Mesenchymal stem cell (in vitro differentiated cells and primary cell): ENCODE data around the gene SUGCT.

Experiments
- DNase-seq: peaks from one replicate; pipeline ENCODE4 v3.0.0-alpha.2; 2013
- H2AFZ ChIP-seq: one replicate; pipeline ENCODE4 v1.6.1; 2013; ENCODE audit warnings: low read depth, mild to moderate bottlenecking, control low read depth, inconsistent platforms, low read length, moderate library complexity
- H2AK5ac ChIP-seq: 2 replicates; pipeline ENCODE4 v1.6.1; 2013; ENCODE audit warnings: low read length, moderate library complexity, mild to moderate bottlenecking, inconsistent platforms; ENCODE audit not compliant: severe bottlenecking
- H2BK120ac ChIP-seq: one replicate; pipeline ENCODE4 v1.6.1; 2013; ENCODE audit warnings: low read depth, mild to moderate bottlenecking, inconsistent platforms, low read length, moderate library complexity
- H2BK12ac ChIP-seq, 2 experiments: one replicate each; pipeline ENCODE4 v1.6.1; 2013; ENCODE audit warnings: inconsistent platforms in 2 of 2, low read length in 2 of 2, mild to moderate bottlenecking in 2 of 2, moderate library complexity in 2 of 2, control low read depth in 1 of 2
- H2BK15ac ChIP-seq: one replicate; pipeline ENCODE4 v1.6.1; 2013; ENCODE audit warnings: mild to moderate bottlenecking, low read depth, inconsistent platforms; ENCODE audit not compliant: poor library complexity, severe bottlenecking
- H2BK5ac ChIP-seq: 2 replicates; pipeline ENCODE4 v1.6.1; 2013; ENCODE audit warnings: low read depth, mild to moderate bottlenecking, low read length, control low read depth, inconsistent platforms; ENCODE audit not compliant: poor library complexity, severe bottlenecking
- H3K14ac ChIP-seq, 2 experiments: one replicate each; pipeline ENCODE4 v1.6.1; 2013; ENCODE audit warnings: inconsistent platforms in 2 of 2, low read length in 2 of 2, control low read depth in 1 of 2, mild to moderate bottlenecking in 1 of 2, moderate library complexity in 1 of 2
- H3K18ac ChIP-seq, 2 experiments: one replicate each; pipeline ENCODE4 v1.6.1; 2013; ENCODE audit warnings: inconsistent platforms in 2 of 2, low read length in 2 of 2, control low read depth in 1 of 2, low read depth in 1 of 2, mild to moderate bottlenecking in 1 of 2
- H3K23ac ChIP-seq, 2 experiments: one replicate each; pipeline ENCODE4 v1.6.1; 2013; ENCODE audit warnings: inconsistent platforms in 2 of 2, low read length in 2 of 2, mild to moderate bottlenecking in 2 of 2, moderate library complexity in 2 of 2, control low read depth in 1 of 2
- H3K27ac ChIP-seq: 2 replicates; pipeline ENCODE4 v1.5.1; 2013; ENCODE audit warnings: mild to moderate bottlenecking, moderate library complexity, low read length, control low read depth, inconsistent platforms; ENCODE audit not compliant: poor library complexity, severe bottlenecking
- H3K27me3 ChIP-seq, 2 experiments: 2 replicates each; pipeline versions ENCODE4 v1.6.1 to v1.7.0; 2013; ENCODE audit warnings: low read length in 2 of 2, mild to moderate bottlenecking in 2 of 2, moderate library complexity in 2 of 2, control low read depth in 1 of 2, inconsistent platforms in 1 of 2; ENCODE audit not compliant: control insufficient read depth in 1 of 2, insufficient read depth in 1 of 2
- H3K36me3 ChIP-seq, 2 experiments: 2 replicates each; pipeline versions ENCODE4 v1.6.1 to v1.7.0; 2013; ENCODE audit warnings: low read length in 2 of 2, control low read depth in 1 of 2, inconsistent platforms in 1 of 2, low read depth in 1 of 2, mild to moderate bottlenecking in 1 of 2; ENCODE audit not compliant: insufficient read depth in 2 of 2, control insufficient read depth in 1 of 2
- H3K4ac ChIP-seq, 2 experiments: one replicate each; pipeline ENCODE4 v1.6.1; 2013; ENCODE audit warnings: inconsistent platforms in 2 of 2, low read length in 2 of 2, mild to moderate bottlenecking in 2 of 2, moderate library complexity in 2 of 2, control low read depth in 1 of 2, low read depth in 1 of 2
- H3K4me1 ChIP-seq: 2 replicates; pipeline ENCODE4 v1.6.1; 2013; ENCODE audit warnings: low read depth, low read length, control low read depth; ENCODE audit not compliant: control insufficient read depth, insufficient read depth
- H3K4me2 ChIP-seq: 2 replicates; pipeline ENCODE4 v1.6.1; 2013; ENCODE audit warnings: low read length, mild to moderate bottlenecking, inconsistent platforms; ENCODE audit not compliant: poor library complexity, severe bottlenecking
- H3K4me3 ChIP-seq, 2 experiments: 2 replicates each; pipeline versions ENCODE4 v1.5.1 to v1.7.0; 2013; ENCODE audit warnings: low read length in 2 of 2, mild to moderate bottlenecking in 2 of 2, control low read depth in 1 of 2, low read depth in 1 of 2; ENCODE audit not compliant: insufficient read depth in 1 of 2
- H3K79me1 ChIP-seq: replicated peaks from 2 replicates; pipeline ENCODE4 v1.6.1; 2013; ENCODE audit warnings: mild to moderate bottlenecking, control low read depth, low read length, inconsistent platforms; ENCODE audit not compliant: poor library complexity, severe bottlenecking
- H3K9ac ChIP-seq: 2 replicates; pipeline ENCODE4 v1.7.0; 2013; ENCODE audit warnings: mild to moderate bottlenecking, low read length, moderate library complexity
- H3K9me3 ChIP-seq: 2 replicates; pipeline ENCODE4 v1.7.0; 2013; ENCODE audit warnings: mild to moderate bottlenecking, low read length; ENCODE audit not compliant: control insufficient read depth
- H4K8ac ChIP-seq: one replicate; pipeline ENCODE4 v1.6.1; 2013; ENCODE audit warnings: inconsistent platforms, mild to moderate bottlenecking, low read length, moderate library complexity
- H4K91ac ChIP-seq: one replicate; pipeline ENCODE4 v1.6.1; 2013; ENCODE audit warnings: mild to moderate bottlenecking, low read length, inconsistent platforms
- WGBS: methylation state at CpG from one replicate; pipeline ENCODE4 v1.1.7; 2013; ENCODE audit warnings: mixed read lengths; 5-methylcytosine and 5-hydroxymethylcytosine counted together

The SUGCT gene

DNA sequence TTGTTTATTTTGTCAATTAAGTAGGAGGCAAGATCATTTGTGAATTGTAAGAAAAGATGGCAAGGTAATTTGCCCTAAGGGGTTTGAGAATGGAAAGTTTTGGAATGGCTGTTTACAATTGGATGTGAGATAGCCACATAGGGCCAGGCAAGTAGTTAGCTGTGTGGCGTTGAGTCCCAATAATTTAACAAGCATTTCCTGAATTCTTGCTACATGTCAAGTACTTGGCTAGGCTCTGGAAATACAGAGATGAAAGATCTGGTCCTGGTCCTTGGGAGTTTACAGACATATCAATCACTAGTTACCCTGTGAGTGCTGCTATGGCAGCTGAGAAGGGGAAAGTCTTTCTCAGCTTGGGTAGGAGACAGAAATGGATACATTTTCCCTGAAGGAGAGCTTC, 401.6 kb downstream of the SUGCT start:
- H3K23ac ChIP-seq, result no peak overlapping the region
- DNase-seq, result peak; percentile 40
- no peak overlapping the region for H2AFZ ChIP-seq
- no peaks in the 10 kb centered on the region for H3K4me1 ChIP-seq
- no peaks in the 10 kb centered on the region for H3K79me1 ChIP-seq
- H3K36me3 ChIP-seq, result no peaks in the 10 kb centered on the region
- H2BK5ac ChIP-seq, result no peak overlapping the region
- no peak overlapping the region for H2AK5ac ChIP-seq
- no peak overlapping the region for H3K4me2 ChIP-seq
- no peak overlapping the region for H3K4me3 ChIP-seq
- H3K9me3 ChIP-seq, result no peaks in the 10 kb centered on the region
- H2BK120ac ChIP-seq, result no peak overlapping the region
- H3K14ac ChIP-seq, result no peak overlapping the region
- no peak overlapping the region for H3K4ac ChIP-seq
- H3K18ac ChIP-seq, result no peak overlapping the region
- H4K8ac ChIP-seq, result no peak overlapping the region
- H2BK12ac ChIP-seq, result peak overlapping the region in 1 of 2 experiments; percentile 11
- H3K27ac ChIP-seq, result no peak overlapping the region
- H2BK15ac ChIP-seq, result no peak overlapping the region
- H3K9ac ChIP-seq, result no peak overlapping the region
- WGBS, result 14% methylated on average over 1 of the region's 1 CpG
- H4K91ac ChIP-seq, result no peak overlapping the region
- no peaks in the 10 kb centered on the region for H3K27me3 ChIP-seq

GRCh38 chr7:40538281-40538680, 403.5 kb downstream of the SUGCT start:
- Histone ChIP-seq H3K36me3 (no peaks in the 10 kb centered on the region), H2AFZ (no peak overlapping the region), H3K14ac (no peak overlapping the region), H3K27me3 (no peaks in the 10 kb centered on the region), H3K4me3 (no peak overlapping the region), H2BK15ac (no peak overlapping the region), H2BK120ac (no peak overlapping the region), H3K4me2 (no peak overlapping the region), H3K79me1 (no peaks in the 10 kb centered on the region), H2BK5ac (no peak overlapping the region), H3K4me1 (no peaks in the 10 kb centered on the region), H2BK12ac (no peak overlapping the region), H4K8ac (no peak overlapping the region), H3K27ac (no peak overlapping the region), H3K9ac (no peak overlapping the region), H3K4ac (no peak overlapping the region), H3K18ac (no peak overlapping the region), H4K91ac (no peak overlapping the region), H3K9me3 (no peaks in the 10 kb centered on the region), H2AK5ac (no peak overlapping the region), H3K23ac (no peak overlapping the region)
- WGBS, result no CpG with 5 or more reads among the region's 1 CpG
- no peak for DNase-seq

- no peak overlapping the region for H3K14ac ChIP-seq
- no peak overlapping the region for H3K4me2 ChIP-seq
- no peak overlapping the region for H4K8ac ChIP-seq
- no peak overlapping the region for H2BK15ac ChIP-seq
- H3K9ac ChIP-seq, result no peak overlapping the region
- H3K4me1 ChIP-seq, result peaks cover 3% of the 10 kb centered on the region
- H3K4ac ChIP-seq, result no peak overlapping the region
- no peaks in the 10 kb centered on the region for H3K79me1 ChIP-seq
- no peaks in the 10 kb centered on the region for H3K36me3 ChIP-seq
- H3K9me3 ChIP-seq, result no peaks in the 10 kb centered on the region
- no peak overlapping the region for H2AK5ac ChIP-seq
- no peak overlapping the region for H3K18ac ChIP-seq
- no CpG with 5 or more reads among the region's 1 CpG for WGBS
- H3K27me3 ChIP-seq, result no peaks in the 10 kb centered on the region
- no peak overlapping the region for H3K23ac ChIP-seq
- no peak overlapping the region for H3K4me3 ChIP-seq
- H4K91ac ChIP-seq, result no peak overlapping the region
- H3K27ac ChIP-seq, result no peak overlapping the region
- no peak overlapping the region for H2BK5ac ChIP-seq
- H2AFZ ChIP-seq, result no peak overlapping the region
- no peak overlapping the region for H2BK12ac ChIP-seq
- H2BK120ac ChIP-seq, result no peak overlapping the region
- no peak for DNase-seq
These were observed 406.5 kb downstream of the SUGCT start for GRCh38 chr7:40541336-40541735.

- Histone ChIP-seq H2BK12ac (no peak overlapping the region), H3K4me3 (no peak overlapping the region), H3K9me3 (no peaks in the 10 kb centered on the region), H3K36me3 (no peaks in the 10 kb centered on the region), H2BK15ac (no peak overlapping the region), H3K18ac (no peak overlapping the region), H2AFZ (no peak overlapping the region), H3K23ac (no peak overlapping the region), H4K8ac (no peak overlapping the region), H3K27ac (no peak overlapping the region), H2BK5ac (no peak overlapping the region), H3K9ac (peak overlapping the region; percentile 8), H3K79me1 (no peaks in the 10 kb centered on the region), H3K4ac (no peak overlapping the region), H4K91ac (no peak overlapping the region), H2BK120ac (no peak overlapping the region), H3K27me3 (no peaks in the 10 kb centered on the region), H3K4me1 (peaks cover 3% of the 10 kb centered on the region), H3K14ac (no peak overlapping the region), H3K4me2 (no peak overlapping the region), H2AK5ac (no peak overlapping the region)
- WGBS, result 66% methylated on average over 2 of the region's 3 CpGs
- peak; percentile 22 for DNase-seq
These were observed 408.4 kb downstream of the SUGCT start for GRCh38 chr7:40542982-40543741.
